Glomerular endothelial cell (primary cell): Measurements from ENCODE around the gene AMBP. TPM values are rescaled to one million over a fixed set of nuclear protein-coding genes. Genes with fewer than 3 reads are reported as not detected.

Experiments used
- DNase-seq: peaks from one replicate; pipeline ENCODE4 v3.0.0-alpha.2; 2011; ENCODE audit warnings: low read depth, low spot score; ENCODE audit errors: extremely low read depth
- total RNA-seq: library from RNA; depleted of rRNA; stranded (reverse); fragments of >200 nt; gene quantifications from 2 replicates; pipeline ENCODE4 v1.2.3, GENCODE V29; 2015

AMBP gene
- total RNA-seq, 1 donor from 2014 or later = not detected

GRCh38 chr9:114114364-114114763 is 36.3 kb upstream of the AMBP start:
- DNase-seq = no peak

- no peak for DNase-seq
These were observed 34.9 kb upstream of the AMBP start for GRCh38 chr9:114112778-114113584.

- no peak for DNase-seq
These were observed 34.2 kb upstream of the AMBP start for GRCh38 chr9:114112325-114112724.

GRCh38 chr9:114110180-114110579 is 32.1 kb upstream of the AMBP start:
- no peak for DNase-seq

- DNase-seq = no peak
These were observed 31.0 kb upstream of the AMBP start for GRCh38 chr9:114109124-114109523.

- peak; percentile 47 for DNase-seq
These were observed 30.1 kb upstream of the AMBP start for GRCh38 chr9:114108016-114108833.

- DNase-seq = peak; percentile 9
These were observed 29.3 kb upstream of the AMBP start for GRCh38 chr9:114107286-114108001.

GRCh38 chr9:114105236-114105635 is 27.1 kb upstream of the AMBP start:
- DNase-seq = no peak

GRCh38 chr9:114102484-114102883 is 24.4 kb upstream of the AMBP start:
- no peak for DNase-seq

- no peak for DNase-seq
These were observed 22.4 kb upstream of the AMBP start for GRCh38 chr9:114100536-114100935.

- DNase-seq = no peak
These were observed 21.7 kb upstream of the AMBP start for GRCh38 chr9:114099669-114100270.

GRCh38 chr9:114098936-114099668 is 21.0 kb upstream of the AMBP start, which contains the start of gene KIF12:
Gene KIF12, minus strand, starts transcription at chr9:114099292. Its CDS starts 16 bp downstream, at chr9:114099276.
- DNase-seq = no peak

GRCh38 chr9:114098021-114098935 is 20.2 kb upstream of the AMBP start:
- no peak for DNase-seq

- DNase-seq = peak; percentile 12
These were observed 19.5 kb upstream of the AMBP start for GRCh38 chr9:114097613-114098020.

- DNase-seq = no peak
These were observed 18.9 kb upstream of the AMBP start for GRCh38 chr9:114096866-114097612.

- DNase-seq = no peak
These were observed 18.0 kb upstream of the AMBP start for GRCh38 chr9:114096041-114096511.

GRCh38 chr9:114094971-114095370 is 16.9 kb upstream of the AMBP start:
- DNase-seq = no peak
